Mammary epithelial cell (primary cell): ENCODE data around the gene SPECC1.

Experiments used
- CTCF ChIP-seq, 2 donors: IDR thresholded peaks in 1 of 2; conservative IDR thresholded peaks in 1 of 2; 2 replicates each; pipeline ENCODE4 v1.5.1; 2011 to 2012; ENCODE audit warnings: inconsistent platforms in 2 of 2, low read length in 2 of 2, mild to moderate bottlenecking in 2 of 2, control low read depth in 1 of 2, low read depth in 1 of 2; ENCODE audit not compliant: insufficient read depth in 1 of 2; ENCODE audit errors: extremely low read depth in 1 of 2
- EZH2 ChIP-seq: IDR thresholded peaks from 2 replicates; pipeline ENCODE4 v1.6.1; 2012; ENCODE audit warnings: low read length, inconsistent platforms, borderline replicate concordance

- no peak for TF ChIP-seq CTCF (conservative IDR thresholded peaks at IDR 0.05 in 1 of 2, IDR thresholded peaks at IDR 0.05 in 1 of 2; ENCODE audit: extremely low read depth in 1 of 2, insufficient read depth in 1 of 2, low read depth in 1 of 2, low read length in 2 of 2)
- no peak for TF ChIP-seq EZH2
Observed at GRCh38 chr17:19973156-19973555, 36.0 kb upstream of the SPECC1 start.
